Spinal cord (tissue), 10 donors: ENCODE data around the gene EHMT1. TPM values are rescaled to one million over a fixed set of nuclear protein-coding genes. Genes with fewer than 3 reads are reported as not detected.

Experiments used
- DNase-seq, 6 donors: peaks; one replicate each; pipeline versions ENCODE4 v3.0.0 to v3.0.0-alpha.2; 2013 to 2015; ENCODE audit warnings: low spot score in 6 of 6, low read depth in 4 of 6
- H3K27ac ChIP-seq: one replicate; pipeline ENCODE4 v1.5.1; 2013; ENCODE audit warnings: low read depth, low read length, control low read depth
- H3K27me3 ChIP-seq: one replicate; pipeline ENCODE4 v1.6.1; 2013; ENCODE audit warnings: low read length; ENCODE audit not compliant: control insufficient read depth, insufficient read depth
- H3K36me3 ChIP-seq: one replicate; pipeline ENCODE4 v1.6.1; 2013; ENCODE audit warnings: low read length; ENCODE audit not compliant: control insufficient read depth, insufficient read depth
- H3K4me1 ChIP-seq: one replicate; pipeline ENCODE4 v1.6.1; 2013; ENCODE audit warnings: low read length; ENCODE audit not compliant: control insufficient read depth, insufficient read depth
- H3K4me3 ChIP-seq: one replicate; pipeline ENCODE4 v1.5.1; 2013; ENCODE audit warnings: low read depth, low read length, control low read depth
- H3K9me3 ChIP-seq: one replicate; pipeline ENCODE4 v1.6.1; 2013; ENCODE audit warnings: low read length; ENCODE audit not compliant: control insufficient read depth, insufficient read depth
- WGBS: methylation state at CpG from one replicate; pipeline ENCODE4 v1.1.5; 2013; ENCODE audit warnings: missing lambda C conversion rate; ENCODE audit not compliant: insufficient coverage; 5-methylcytosine and 5-hydroxymethylcytosine counted together
- polyA plus RNA-seq, 2 donors: library from polyadenylated mRNA; unstranded; fragments of 120-200 nt; gene quantifications; one replicate each; pipeline ENCODE4 v1.2.1, GENCODE V29; 2013; ENCODE audit not compliant: insufficient read length in 2 of 2
- total RNA-seq, 2 donors: library from RNA; depleted of rRNA in 1 of 2; stranded (reverse); fragments of 120-200 nt in 1 of 2; fragments of >200 nt in 1 of 2; gene quantifications; one replicate each; pipeline versions ENCODE4 v1.2.3 to v1.2.4, GENCODE V29; 2013 to 2014
- donor health status: healthy.

EHMT1 gene
- total and polyA plus RNA-seq, 4 donors, result 35.8 to 86.2 (median 57.1) TPM

DNA sequence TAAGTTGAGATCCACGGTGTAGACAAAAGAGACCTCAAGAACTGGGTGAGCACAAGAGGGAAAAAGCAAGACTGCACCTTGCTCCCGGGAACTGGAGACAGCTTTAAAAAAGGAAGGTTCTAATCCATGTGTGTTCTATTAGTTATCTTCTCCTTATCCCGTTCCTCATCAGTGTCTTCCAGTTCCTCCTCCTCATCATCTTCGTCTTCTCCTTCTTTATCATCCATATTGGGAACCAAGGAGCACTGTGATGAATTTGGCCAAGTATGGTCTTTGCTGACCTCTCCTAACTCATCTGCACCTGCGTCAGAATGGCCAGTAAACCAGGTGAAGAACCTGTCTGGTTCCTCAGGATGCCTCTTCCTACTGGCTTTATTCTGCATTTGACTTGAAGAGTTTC lies 22.1 kb downstream of the EHMT1 start:
- WGBS, result 96% methylated on average over 3 of the region's 5 CpGs
- Histone ChIP-seq H3K27ac (no peak overlapping the region), H3K36me3 (peaks cover 24% of the 10 kb centered on the region)

DNA sequence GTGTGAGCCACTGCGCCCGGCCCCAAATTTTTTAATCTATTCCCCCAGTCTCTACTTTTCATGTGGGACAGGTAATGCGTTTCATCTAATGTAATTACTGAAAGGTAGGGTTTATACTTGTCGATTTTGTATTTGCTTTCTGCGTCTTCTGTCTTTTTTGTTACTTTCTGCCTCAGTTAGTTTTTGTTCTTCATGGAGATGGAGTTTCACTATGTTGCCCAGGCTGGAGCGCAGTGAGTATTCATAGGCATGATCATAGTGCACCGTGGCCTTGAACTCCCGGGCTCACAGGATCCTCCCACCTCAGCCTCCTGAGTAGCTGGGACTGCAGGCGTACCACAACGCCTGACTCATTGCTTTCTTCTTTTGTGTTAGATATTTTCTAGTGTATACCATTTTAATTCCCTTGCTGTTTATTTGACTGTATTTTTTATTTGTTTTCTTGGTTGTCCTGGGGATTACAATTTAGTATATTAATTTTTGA lies 23.4 kb downstream of the EHMT1 start:
- Histone ChIP-seq H3K27ac (no peak overlapping the region), H3K4me1 (peaks cover 12% of the 10 kb centered on the region), H3K36me3 (peaks cover 33% of the 10 kb centered on the region), H3K4me3 (no peak overlapping the region), H3K27me3 (no peaks in the 10 kb centered on the region), H3K9me3 (no peaks in the 10 kb centered on the region)
- WGBS, result 95% methylated on average over 3 of the region's 10 CpGs
- DNase-seq, result no peak

More for the DNA sequence above, 22.1 kb downstream of the EHMT1 start:
- no peaks in the 10 kb centered on the region for H3K27me3 ChIP-seq
- H3K9me3 ChIP-seq, result no peaks in the 10 kb centered on the region
- no peak for DNase-seq
- peaks cover 10% of the 10 kb centered on the region for H3K4me1 ChIP-seq
- no peak overlapping the region for H3K4me3 ChIP-seq

DNA sequence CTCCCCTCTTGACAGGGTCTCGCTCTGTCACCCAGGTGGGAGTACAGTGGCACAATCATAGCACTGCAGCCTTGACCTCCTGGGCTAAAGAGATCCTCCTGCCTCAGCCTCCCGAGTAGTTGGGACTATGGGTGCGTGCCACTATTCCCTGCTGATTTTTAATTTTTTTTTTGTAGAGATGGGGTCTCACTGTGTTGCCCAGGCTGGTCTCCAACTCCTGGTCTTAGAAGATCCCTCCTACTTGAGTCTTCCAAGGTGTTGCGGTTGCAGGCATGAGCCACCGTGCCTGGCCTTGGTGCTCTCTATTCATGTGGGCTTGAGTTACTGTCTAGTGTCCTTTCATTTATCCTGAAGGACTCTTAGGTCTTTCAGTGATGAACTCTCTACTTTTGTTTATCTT lies 24.1 kb downstream of the EHMT1 start:
- H3K27ac ChIP-seq, result no peak overlapping the region
- H3K9me3 ChIP-seq, result no peaks in the 10 kb centered on the region
- peaks cover 39% of the 10 kb centered on the region for H3K36me3 ChIP-seq
- H3K27me3 ChIP-seq, result no peaks in the 10 kb centered on the region
- peaks cover 15% of the 10 kb centered on the region for H3K4me1 ChIP-seq
- H3K4me3 ChIP-seq, result no peak overlapping the region
- no peak for DNase-seq
- WGBS, result 91% methylated on average over 3 of the region's 5 CpGs

DNA sequence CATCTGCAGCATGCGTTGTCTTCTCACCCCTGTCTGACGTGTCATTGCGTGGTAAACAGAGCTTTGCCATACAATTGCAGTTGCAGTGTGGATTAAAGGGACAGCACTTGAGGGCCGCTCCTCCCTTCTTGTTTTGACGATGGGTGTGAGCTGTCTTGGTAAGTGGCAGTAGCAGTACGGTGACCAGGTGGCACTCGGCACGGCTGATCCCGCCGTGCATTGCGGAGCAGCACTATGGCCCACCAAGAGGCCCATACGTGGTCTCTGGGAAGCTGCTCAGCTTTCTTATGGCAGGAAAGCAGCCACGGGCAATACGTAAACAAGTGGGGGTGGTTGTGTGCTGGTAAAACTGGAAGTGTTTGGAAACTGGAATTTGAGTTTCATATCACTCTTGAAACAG lies 25.1 kb downstream of the EHMT1 start:
- no peak for DNase-seq
- H3K27me3 ChIP-seq, result no peaks in the 10 kb centered on the region
- H3K4me3 ChIP-seq, result no peak overlapping the region
- H3K9me3 ChIP-seq, result no peaks in the 10 kb centered on the region
- peaks cover 15% of the 10 kb centered on the region for H3K4me1 ChIP-seq
- H3K36me3 ChIP-seq, result peaks cover 37% of the 10 kb centered on the region
- H3K27ac ChIP-seq, result no peak overlapping the region
- WGBS, result 83% methylated on average over 5 of the region's 14 CpGs

DNA sequence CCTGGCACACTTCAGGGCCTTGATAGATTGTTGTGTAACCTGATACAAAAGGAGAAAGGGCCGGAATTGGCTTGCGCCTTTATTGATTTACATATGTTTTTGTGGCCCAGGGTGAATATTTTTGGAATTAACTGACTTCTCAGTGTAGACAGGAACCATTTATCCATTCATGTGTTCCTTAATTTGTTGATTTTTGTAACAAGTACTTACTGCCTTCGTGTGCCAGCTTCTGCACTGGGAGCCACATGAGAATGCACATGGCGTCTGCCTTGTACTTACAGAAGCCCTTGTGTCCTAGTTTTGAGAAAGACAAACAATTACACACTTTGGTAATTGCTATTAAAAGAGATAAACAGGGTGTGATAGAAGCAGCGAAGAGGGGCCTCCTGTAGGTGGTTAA lies 26.4 kb downstream of the EHMT1 start:
- peaks cover 15% of the 10 kb centered on the region for H3K4me1 ChIP-seq
- 47% methylated on average over 3 of the region's 5 CpGs for WGBS
- H3K4me3 ChIP-seq, result no peak overlapping the region
- no peaks in the 10 kb centered on the region for H3K9me3 ChIP-seq
- H3K27ac ChIP-seq, result no peak overlapping the region
- peak in 2 of 6 donors; percentile 12 to 37 for DNase-seq
- H3K27me3 ChIP-seq, result no peaks in the 10 kb centered on the region
- peaks cover 37% of the 10 kb centered on the region for H3K36me3 ChIP-seq

DNA sequence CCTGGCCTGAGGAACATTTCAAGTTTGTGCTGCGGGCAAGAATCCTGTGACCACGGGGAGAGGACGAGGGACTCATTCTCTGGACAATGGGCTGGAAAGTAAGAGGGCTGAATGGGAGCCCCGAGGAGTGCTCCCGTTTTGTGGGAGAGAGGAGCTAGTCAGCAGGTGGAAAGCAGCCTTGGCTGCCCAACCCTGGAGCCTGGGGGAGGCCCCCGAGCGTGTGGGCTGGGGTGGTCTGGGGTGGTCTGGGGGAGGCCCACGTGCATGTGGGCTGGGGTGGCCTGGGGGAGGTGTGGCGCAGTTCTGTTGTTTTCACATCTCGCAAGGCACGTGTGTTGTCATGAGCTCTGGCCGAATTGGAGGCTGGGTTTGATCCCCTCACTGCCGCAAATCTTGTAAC lies 27.5 kb downstream of the EHMT1 start:
- WGBS, result 87% methylated on average over 12 of the region's 13 CpGs
- Histone ChIP-seq H3K4me1 (peaks cover 15% of the 10 kb centered on the region), H3K36me3 (peaks cover 38% of the 10 kb centered on the region), H3K27me3 (no peaks in the 10 kb centered on the region), H3K4me3 (no peak overlapping the region), H3K9me3 (no peaks in the 10 kb centered on the region), H3K27ac (no peak overlapping the region)
- no peak for DNase-seq

DNA sequence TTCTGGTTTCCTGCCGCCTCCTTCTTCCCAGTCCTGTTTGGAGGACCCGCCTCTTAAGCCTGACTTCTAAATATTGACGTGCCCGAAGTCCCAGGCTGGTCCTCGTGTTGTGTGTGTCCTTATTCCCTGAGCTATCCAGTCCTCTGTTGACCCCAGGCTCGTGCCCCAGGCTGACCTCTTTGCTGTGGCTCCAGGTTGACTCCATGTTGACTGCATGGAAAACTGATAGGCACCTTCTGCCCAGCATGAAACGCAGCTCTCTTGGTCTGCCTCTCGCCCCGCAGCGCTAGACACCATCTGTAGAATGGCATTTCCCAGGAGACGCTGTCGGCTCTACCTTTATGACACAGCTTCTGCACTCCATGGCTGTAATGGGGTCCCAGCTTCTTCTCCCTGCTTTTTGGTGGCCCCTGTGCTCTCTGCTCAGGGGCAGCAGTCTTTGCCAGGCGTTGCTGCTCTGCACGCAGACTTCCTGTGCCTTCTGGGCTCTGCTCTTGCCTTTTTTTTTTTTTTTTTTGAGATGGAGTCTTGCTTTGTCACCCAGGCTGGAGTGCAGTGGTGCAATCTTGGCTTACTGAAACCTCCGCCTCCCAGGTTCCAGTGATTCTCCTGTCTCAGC lies 28.4 kb downstream of the EHMT1 start:
- WGBS, result 77% methylated on average over 15 of the region's 15 CpGs
- Histone ChIP-seq H3K27ac (no peak overlapping the region), H3K9me3 (no peaks in the 10 kb centered on the region), H3K4me1 (peaks cover 15% of the 10 kb centered on the region), H3K4me3 (no peak overlapping the region), H3K36me3 (peaks cover 37% of the 10 kb centered on the region), H3K27me3 (no peaks in the 10 kb centered on the region)
- DNase-seq, result no peak

DNA sequence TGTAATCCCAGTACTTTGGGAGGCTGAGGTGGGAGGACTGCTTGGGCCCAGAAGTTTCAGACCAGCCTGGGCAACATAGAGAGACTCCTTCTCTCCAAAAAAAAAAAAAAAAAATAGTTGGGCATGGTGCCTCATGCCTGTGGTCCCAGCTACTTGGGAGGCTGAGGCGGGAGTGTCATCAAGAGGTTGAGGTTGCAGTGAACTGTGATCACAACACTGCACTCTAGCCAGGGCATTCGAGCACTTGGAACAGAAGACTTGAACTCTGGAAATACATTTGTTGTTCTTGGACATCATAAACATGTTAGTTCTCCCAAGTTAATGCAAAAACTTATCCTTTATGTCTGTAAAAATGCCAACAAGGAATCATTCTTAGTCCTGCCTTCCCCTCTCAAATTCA lies 29.6 kb downstream of the EHMT1 start:
- H3K4me3 ChIP-seq, result no peak overlapping the region
- no CpG with 5 or more reads among the region's 2 CpGs for WGBS

DNA sequence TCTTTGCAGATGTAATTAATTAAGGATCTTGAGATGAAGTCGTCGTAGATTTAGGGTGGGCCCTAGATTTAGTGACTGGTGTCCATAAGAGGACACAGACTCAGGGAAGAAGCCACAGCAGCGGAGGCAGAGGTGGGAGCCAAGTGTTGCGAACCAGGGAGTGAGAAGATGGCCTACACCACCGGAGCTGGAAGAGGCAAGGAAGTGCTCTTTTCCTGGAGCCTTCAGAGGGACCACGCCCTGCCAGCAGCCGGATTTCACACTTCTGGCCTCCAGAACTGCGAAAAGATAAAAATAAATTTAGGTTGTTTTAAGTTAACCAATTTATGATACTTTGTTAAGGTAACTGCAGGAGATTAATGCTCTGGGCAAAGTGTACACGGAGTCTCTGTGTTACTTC lies 30.7 kb downstream of the EHMT1 start:
- no peak overlapping the region for H3K4me3 ChIP-seq
- peaks cover 15% of the 10 kb centered on the region for H3K4me1 ChIP-seq
- H3K27me3 ChIP-seq, result no peaks in the 10 kb centered on the region
- no peak overlapping the region for H3K27ac ChIP-seq
- H3K36me3 ChIP-seq, result peaks cover 28% of the 10 kb centered on the region
- WGBS, result 96% methylated on average over 9 of the region's 9 CpGs
- DNase-seq, result no peak
- H3K9me3 ChIP-seq, result no peaks in the 10 kb centered on the region

More for the DNA sequence above, 29.6 kb downstream of the EHMT1 start:
- H3K4me1 ChIP-seq, result peaks cover 15% of the 10 kb centered on the region
- DNase-seq, result no peak
- no peaks in the 10 kb centered on the region for H3K27me3 ChIP-seq
- peaks cover 34% of the 10 kb centered on the region for H3K36me3 ChIP-seq
- no peak overlapping the region for H3K27ac ChIP-seq
- H3K9me3 ChIP-seq, result no peaks in the 10 kb centered on the region

DNA sequence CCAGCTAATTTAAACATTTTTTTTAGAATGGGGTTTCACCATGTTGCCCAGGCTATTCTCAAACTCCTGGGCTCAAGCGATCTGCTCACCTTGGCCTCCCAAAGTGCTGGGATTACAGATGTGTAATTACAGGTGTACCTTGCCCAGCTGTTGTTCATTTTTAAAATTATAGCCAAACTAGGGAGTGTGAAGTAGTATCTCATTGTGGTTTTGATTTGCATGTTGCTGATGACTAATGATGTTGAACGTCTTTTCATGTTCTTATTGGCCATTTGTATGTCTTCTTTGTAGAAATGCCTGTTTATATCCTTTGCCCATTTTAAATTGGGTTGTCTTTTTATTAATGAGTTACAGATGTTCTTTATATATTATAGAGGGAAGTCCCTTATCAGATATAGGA lies 31.5 kb downstream of the EHMT1 start:
- no peaks in the 10 kb centered on the region for H3K9me3 ChIP-seq
- no peak overlapping the region for H3K4me3 ChIP-seq
- H3K27me3 ChIP-seq, result no peaks in the 10 kb centered on the region
- H3K27ac ChIP-seq, result no peak overlapping the region
- no peak for DNase-seq
- H3K4me1 ChIP-seq, result peaks cover 10% of the 10 kb centered on the region
- WGBS, result no CpG with 5 or more reads among the region's 2 CpGs
- peaks cover 33% of the 10 kb centered on the region for H3K36me3 ChIP-seq
